H7 (cell line): ENCODE results near the gene GPR158. TPM values are rescaled to one million over a fixed set of nuclear protein-coding genes. Genes with fewer than 3 reads are reported as not detected.

ENCODE experiments used
- DNase-seq: peaks from one replicate; pipeline ENCODE4 v3.0.0; 2012
- H3K27me3 ChIP-seq: 2 replicates; pipeline ENCODE4 v1.6.0; 2011; ENCODE audit warnings: mild to moderate bottlenecking, low read length; ENCODE audit not compliant: control insufficient read depth, insufficient read depth
- H3K36me3 ChIP-seq: replicated peaks from 2 replicates; pipeline ENCODE4 v1.5.1; 2011; ENCODE audit warnings: low read length; ENCODE audit not compliant: control insufficient read depth, insufficient read depth
- H3K4me3 ChIP-seq: 2 replicates; pipeline ENCODE4 v1.5.1; 2011; ENCODE audit warnings: low read depth, mild to moderate bottlenecking, control low read depth, low read length, moderate library complexity; ENCODE audit not compliant: insufficient read depth
- total RNA-seq: library from RNA; depleted of rRNA; stranded (reverse); fragments of >200 nt; shearing (Covaris generic); gene quantifications from 2 replicates; pipeline ENCODE4 v1.2.3, GENCODE V29; 2014

The GPR158 gene
- total RNA-seq, 1 experiment from 2014 or later = 0.35 TPM

GRCh38 chr10:25505466-25505865 is 330.7 kb downstream of the GPR158 start:
- no peak for DNase-seq
- Histone ChIP-seq H3K4me3 (no peak overlapping the region), H3K36me3 (no peaks in the 10 kb centered on the region), H3K27me3 (no peaks in the 10 kb centered on the region)

DNA sequence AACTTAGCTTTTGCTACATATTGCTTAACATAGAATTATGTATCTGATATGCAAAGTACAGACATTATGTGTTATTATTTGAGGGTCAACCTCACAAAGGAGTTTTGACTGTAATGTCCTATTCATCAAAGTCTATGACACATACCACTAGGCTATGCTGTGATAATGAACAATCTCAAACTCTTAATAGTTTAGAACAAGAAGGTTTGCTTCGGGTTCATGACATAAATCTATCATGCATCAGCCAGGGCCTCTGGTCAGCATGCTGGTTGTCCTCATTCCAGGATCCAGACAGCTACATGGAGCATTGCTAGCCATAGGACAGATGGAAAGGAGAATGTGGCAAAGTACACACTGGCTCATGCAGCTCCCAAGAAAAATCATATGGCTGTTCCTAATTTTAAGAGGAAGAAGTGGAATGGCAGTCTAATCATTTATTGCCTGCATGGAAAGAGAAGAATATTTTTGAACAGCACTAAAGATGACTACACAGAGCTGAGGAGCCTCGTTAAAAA is 332.1 kb downstream of the GPR158 start:
- H3K4me3 ChIP-seq = no peak overlapping the region
- DNase-seq = no peak
- H3K27me3 ChIP-seq = no peaks in the 10 kb centered on the region
- H3K36me3 ChIP-seq = no peaks in the 10 kb centered on the region

DNA sequence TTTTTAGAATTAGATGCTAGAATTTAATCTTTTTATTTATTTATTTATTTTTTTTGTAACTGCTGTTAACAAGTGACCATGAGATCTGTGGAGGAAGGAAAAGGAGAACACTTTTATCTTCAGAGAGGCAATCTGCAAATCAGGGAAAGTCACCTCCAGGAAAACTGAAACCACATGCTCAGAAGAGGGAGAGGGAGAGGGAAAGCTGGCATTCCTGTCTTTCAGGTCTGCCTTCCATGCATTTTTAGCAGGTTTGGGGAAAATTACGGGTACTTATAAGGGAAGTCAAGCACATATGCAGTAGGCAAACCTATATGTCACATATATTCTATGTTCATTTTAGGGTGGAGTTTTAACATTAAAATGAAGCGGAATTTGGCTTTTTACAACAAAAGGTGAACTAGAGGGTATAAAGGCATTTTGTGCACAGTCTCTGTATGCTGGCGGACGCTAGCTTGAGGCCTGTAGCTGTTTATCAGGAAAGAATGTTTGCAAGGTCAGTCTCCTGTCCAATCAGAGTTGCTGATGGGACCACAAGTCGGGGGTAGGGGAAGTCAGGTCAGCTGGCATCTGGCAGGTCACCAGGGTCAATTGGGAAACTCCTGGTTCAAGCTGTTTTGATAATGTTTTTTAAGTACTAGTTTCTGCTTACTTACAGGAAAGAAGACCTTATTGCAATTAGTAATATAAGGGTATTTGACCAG is 333.5 kb downstream of the GPR158 start:
- Histone ChIP-seq H3K27me3 (no peaks in the 10 kb centered on the region), H3K4me3 (no peak overlapping the region), H3K36me3 (no peaks in the 10 kb centered on the region)
- no peak for DNase-seq

- Histone ChIP-seq H3K4me3 (no peak overlapping the region), H3K36me3 (no peaks in the 10 kb centered on the region), H3K27me3 (no peaks in the 10 kb centered on the region)
- DNase-seq = no peak
Observed at GRCh38 chr10:25509151-25509550, 334.4 kb downstream of the GPR158 start.

DNA sequence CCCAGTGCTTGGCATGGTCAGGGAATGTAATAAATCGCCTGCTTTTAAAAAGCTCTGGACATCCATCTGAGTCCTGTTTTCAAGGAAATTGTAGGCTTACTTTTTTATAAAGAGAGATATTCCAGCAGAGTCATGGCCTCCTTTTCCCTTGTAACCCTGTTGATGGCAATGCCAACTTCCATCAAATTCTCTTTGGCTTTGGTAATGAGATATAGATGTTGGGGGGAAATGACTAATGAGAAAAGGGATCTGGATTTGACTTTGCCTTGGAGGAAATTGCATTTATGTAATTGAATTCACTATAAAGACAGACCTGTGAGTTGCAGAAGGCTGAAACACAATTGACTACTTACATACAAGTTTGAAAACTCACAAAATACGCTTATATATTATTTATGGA is 347.5 kb downstream of the GPR158 start:
- no peak overlapping the region for H3K4me3 ChIP-seq
- no peak for DNase-seq
- H3K36me3 ChIP-seq = no peaks in the 10 kb centered on the region
- H3K27me3 ChIP-seq = no peaks in the 10 kb centered on the region

- Histone ChIP-seq H3K4me3 (no peak overlapping the region), H3K36me3 (no peaks in the 10 kb centered on the region)
- peak; percentile 55 for DNase-seq
Observed at GRCh38 chr10:25522946-25523608, 348.3 kb downstream of the GPR158 start.

DNA sequence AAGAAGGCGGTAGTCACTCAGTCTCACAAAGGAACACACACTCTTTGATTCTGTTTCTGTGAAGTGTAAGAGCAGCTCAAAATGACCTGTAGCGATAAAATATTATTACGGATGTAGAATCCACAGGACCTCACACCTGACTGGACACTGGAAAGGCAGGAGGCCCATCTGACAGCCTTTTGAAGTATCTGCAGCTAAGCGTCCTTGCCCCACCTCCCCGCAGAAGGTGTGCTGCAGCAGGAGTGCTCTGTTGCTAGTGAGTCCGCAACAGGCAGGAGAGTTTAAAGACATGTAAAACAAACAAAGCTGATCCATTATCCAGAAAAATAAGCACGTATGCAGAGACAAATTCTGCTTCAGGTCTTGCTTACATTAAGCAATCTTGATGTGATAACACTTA is 355.5 kb downstream of the GPR158 start:
- no peaks in the 10 kb centered on the region for H3K36me3 ChIP-seq
- no peak overlapping the region for H3K4me3 ChIP-seq
- DNase-seq = no peak
- H3K27me3 ChIP-seq = no peaks in the 10 kb centered on the region

More at GRCh38 chr10:25522946-25523608, 348.3 kb downstream of the GPR158 start:
- H3K27me3 ChIP-seq = no peaks in the 10 kb centered on the region

DNA sequence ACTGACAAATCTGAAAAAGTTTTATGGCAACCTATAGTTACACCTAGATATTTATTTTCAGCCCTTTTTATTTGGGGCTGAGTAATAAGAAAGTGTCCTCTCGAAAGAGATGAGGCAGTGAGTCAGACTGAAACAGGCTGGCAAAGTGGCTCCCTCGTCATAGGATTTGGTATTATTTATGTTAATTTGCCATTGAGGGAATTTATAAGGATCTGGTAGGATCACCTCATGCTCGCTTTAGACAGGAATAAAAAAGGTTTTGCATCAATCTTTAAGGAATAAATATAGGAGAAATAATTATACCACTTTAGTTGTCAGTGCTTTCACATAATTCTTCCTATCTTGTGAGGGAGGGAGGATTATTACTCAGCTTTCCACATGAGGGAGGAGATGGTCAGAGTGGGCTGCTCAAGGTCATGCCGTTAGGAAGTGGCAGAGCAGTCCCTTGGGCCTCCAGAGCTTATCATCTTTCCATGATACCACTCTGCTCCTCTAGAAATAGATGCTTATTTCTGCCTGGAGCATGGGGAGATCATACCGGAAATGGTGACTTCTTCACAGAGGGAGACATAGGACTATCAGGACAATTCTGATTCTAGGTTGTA is 356.8 kb downstream of the GPR158 start:
- Histone ChIP-seq H3K4me3 (no peak overlapping the region), H3K27me3 (no peaks in the 10 kb centered on the region), H3K36me3 (no peaks in the 10 kb centered on the region)
- DNase-seq = no peak

- H3K27me3 ChIP-seq = no peaks in the 10 kb centered on the region
- DNase-seq = no peak
- H3K36me3 ChIP-seq = no peaks in the 10 kb centered on the region
- H3K4me3 ChIP-seq = no peak overlapping the region
Observed at GRCh38 chr10:25532213-25532612, 357.4 kb downstream of the GPR158 start.

GRCh38 chr10:25536027-25536426 is 361.2 kb downstream of the GPR158 start:
- Histone ChIP-seq H3K36me3 (no peaks in the 10 kb centered on the region), H3K4me3 (no peak overlapping the region), H3K27me3 (no peaks in the 10 kb centered on the region)
- DNase-seq = no peak

- H3K4me3 ChIP-seq = no peak overlapping the region
- no peaks in the 10 kb centered on the region for H3K36me3 ChIP-seq
- H3K27me3 ChIP-seq = no peaks in the 10 kb centered on the region
- no peak for DNase-seq
Observed at GRCh38 chr10:25547382-25547781, 372.6 kb downstream of the GPR158 start.

DNA sequence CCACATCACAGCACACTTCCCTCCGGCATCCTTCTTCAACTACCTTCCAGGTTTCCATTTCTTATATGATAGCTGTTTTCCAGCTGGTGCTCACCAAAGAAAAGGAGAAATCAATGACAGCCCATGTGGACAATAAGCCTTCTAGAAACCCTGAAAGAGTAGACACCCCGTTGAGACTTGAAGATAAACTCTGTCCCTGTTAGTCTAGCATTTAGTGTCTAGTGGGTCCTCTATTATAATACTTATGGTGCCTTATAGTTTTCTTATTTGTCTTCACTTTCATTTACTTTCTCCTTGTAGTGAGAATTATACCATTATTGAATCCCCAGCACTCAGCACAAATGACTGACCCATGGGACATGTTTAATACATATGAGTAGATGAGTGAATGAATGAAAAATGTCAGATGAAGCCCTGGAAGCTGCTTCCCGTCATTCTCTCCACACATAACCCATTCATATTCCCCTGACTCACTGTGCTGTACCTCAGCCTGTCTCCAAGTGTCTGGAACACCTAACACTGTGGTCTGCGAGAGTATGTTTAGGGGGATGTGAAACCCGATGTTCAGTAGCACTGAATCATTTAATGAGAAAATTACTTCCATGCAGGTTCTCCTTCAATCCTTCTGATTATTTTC is 377.6 kb downstream of the GPR158 start:
- Histone ChIP-seq H3K4me3 (no peak overlapping the region), H3K36me3 (no peaks in the 10 kb centered on the region), H3K27me3 (no peaks in the 10 kb centered on the region)
- DNase-seq = no peak

- H3K27me3 ChIP-seq = no peaks in the 10 kb centered on the region
- no peaks in the 10 kb centered on the region for H3K36me3 ChIP-seq
- H3K4me3 ChIP-seq = no peak overlapping the region
- no peak for DNase-seq
Observed at GRCh38 chr10:25555865-25556264, 381.1 kb downstream of the GPR158 start.

DNA sequence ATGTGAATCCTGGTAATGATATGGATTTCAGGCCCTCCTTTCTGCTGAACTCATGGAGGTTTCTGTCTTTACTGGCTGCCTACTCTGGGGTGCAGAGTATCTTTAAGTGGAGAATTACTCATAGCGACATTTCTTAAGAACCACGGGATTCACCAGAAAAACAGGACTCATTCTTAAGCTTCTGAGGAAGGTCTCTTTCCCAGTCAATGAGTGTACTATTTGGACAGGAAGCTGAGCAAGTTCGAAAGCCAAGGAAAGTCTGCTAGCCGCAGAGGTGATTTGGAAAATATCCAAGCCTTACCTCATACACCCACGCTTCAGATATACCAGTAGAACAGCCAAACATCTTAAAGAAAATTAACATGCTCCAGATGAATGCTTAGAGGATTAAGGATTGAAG is 381.7 kb downstream of the GPR158 start:
- no peak for DNase-seq
- Histone ChIP-seq H3K36me3 (no peaks in the 10 kb centered on the region), H3K27me3 (no peaks in the 10 kb centered on the region), H3K4me3 (no peak overlapping the region)

DNA sequence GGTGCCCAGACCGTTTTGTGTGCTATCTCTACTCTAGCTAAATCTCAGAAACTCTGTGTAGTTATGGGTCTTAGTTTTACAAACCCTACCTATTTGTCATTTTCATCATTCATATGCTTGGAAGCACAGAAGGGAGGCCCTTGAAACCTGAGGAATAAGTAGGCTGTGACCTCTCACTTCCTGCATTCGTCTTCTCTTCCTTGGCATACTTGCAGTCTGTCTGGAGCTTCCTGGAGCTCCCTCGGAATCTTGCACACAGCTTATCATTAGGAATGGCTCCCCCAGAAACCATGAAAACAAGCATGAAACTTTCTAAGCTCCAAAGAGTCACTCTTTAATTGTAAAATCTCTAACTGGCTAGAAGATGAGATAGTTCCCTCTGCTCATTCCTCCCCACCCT is 382.3 kb downstream of the GPR158 start:
- Histone ChIP-seq H3K4me3 (no peak overlapping the region), H3K36me3 (no peaks in the 10 kb centered on the region), H3K27me3 (no peaks in the 10 kb centered on the region)
- no peak for DNase-seq
